Liver (tissue), 9 donors: ENCODE results near the gene SMIM21. TPM values are rescaled to one million over a fixed set of nuclear protein-coding genes. Genes with fewer than 3 reads are reported as not detected.

Experiments
- DNase-seq: peaks from one replicate; pipeline ENCODE4 v3.0.0-alpha.2; 2017; ENCODE audit warnings: low spot score
- H3K27ac ChIP-seq, 2 donors: one replicate each; pipeline ENCODE4 v1.7.0; 2013; ENCODE audit warnings: inconsistent platforms in 2 of 2, low read length in 2 of 2, control low read depth in 1 of 2, low read depth in 1 of 2, mild to moderate bottlenecking in 1 of 2
- H3K27me3 ChIP-seq, 4 donors: one replicate each; pipeline versions ENCODE4 v1.6.1 to v1.7.0; 2013; ENCODE audit warnings: low read length in 3 of 4, inconsistent platforms in 1 of 4, mild to moderate bottlenecking in 1 of 4, moderate library complexity in 1 of 4; ENCODE audit not compliant: control insufficient read depth in 4 of 4, insufficient read depth in 4 of 4
- H3K36me3 ChIP-seq, 4 donors: one replicate each; pipeline versions ENCODE4 v1.6.1 to v1.7.0; 2013; ENCODE audit warnings: low read length in 3 of 4, mild to moderate bottlenecking in 3 of 4, low read depth in 1 of 4, moderate library complexity in 1 of 4; ENCODE audit not compliant: control insufficient read depth in 4 of 4, insufficient read depth in 3 of 4
- H3K4me1 ChIP-seq, 4 donors: one replicate each; pipeline versions ENCODE4 v1.6.1 to v1.7.0; 2013; ENCODE audit warnings: low read length in 3 of 4, mild to moderate bottlenecking in 3 of 4, moderate library complexity in 1 of 4; ENCODE audit not compliant: control insufficient read depth in 4 of 4, insufficient read depth in 4 of 4
- H3K4me3 ChIP-seq, 3 donors: one replicate each; pipeline versions ENCODE4 v1.6.1 to v1.7.0; 2013; ENCODE audit warnings: low read length in 3 of 3, control low read depth in 1 of 3, low read depth in 1 of 3, mild to moderate bottlenecking in 1 of 3
- H3K9ac ChIP-seq, 2 donors: one replicate each; pipeline ENCODE4 v1.7.0; 2013; ENCODE audit warnings: low read length in 2 of 2, mild to moderate bottlenecking in 2 of 2, moderate library complexity in 2 of 2, control low read depth in 1 of 2, low read depth in 1 of 2
- H3K9me3 ChIP-seq, 4 donors: one replicate each; pipeline versions ENCODE4 v1.6.1 to v1.7.0; 2013; ENCODE audit warnings: low read length in 3 of 4; ENCODE audit not compliant: control insufficient read depth in 4 of 4
- EGR1 ChIP-seq, 2 donors: IDR thresholded peaks; 2 replicates each; pipeline ENCODE4 v1.6.1; 2016 to 2018; ENCODE audit warnings: antibody characterized with exemption in 2 of 2, low read depth in 2 of 2
- HNF4G ChIP-seq: IDR thresholded peaks from 2 replicates; pipeline ENCODE4 v1.6.1; 2016; ENCODE audit warnings: antibody characterized with exemption
- JUND ChIP-seq, 2 donors: IDR thresholded peaks; 2 replicates each; pipeline ENCODE4 v1.6.1; 2016; ENCODE audit warnings: antibody characterized with exemption in 2 of 2
- YY1 ChIP-seq: IDR thresholded peaks from 2 replicates; pipeline ENCODE4 v1.6.1; 2016; ENCODE audit warnings: antibody characterized with exemption, mild to moderate bottlenecking
- ZBTB33 ChIP-seq: IDR thresholded peaks from 2 replicates; pipeline ENCODE4 v1.6.1; 2016; ENCODE audit warnings: antibody characterized with exemption
- WGBS: extraction: QIAGEN DNeasy Blood & Tissue Kit; methylation state at CpG from one replicate; pipeline ENCODE4 v1.1.7; 2013; 5-methylcytosine and 5-hydroxymethylcytosine counted together
- polyA plus RNA-seq, 2 donors: library from polyadenylated mRNA; stranded (reverse) in 1 of 2; unstranded in 1 of 2; fragments of 200-250 nt in 1 of 2; fragments of >200 nt in 1 of 2; fragmentation: Nextera tagmentation in 1 of 2; extraction: Ambion mirVana in 1 of 2; gene quantifications; one replicate each; pipeline versions ENCODE4 v1.2.1 to v1.2.3, GENCODE V29; 2013 to 2015
- total RNA-seq, 2 donors: library from RNA; depleted of rRNA; stranded (reverse); fragments of >200 nt; gene quantifications; one replicate each; pipeline ENCODE4 v1.2.3, GENCODE V29; 2014
- TF ChIP-seq, protein P1 (sequence below): IDR thresholded peaks from 2 replicates; pipeline ENCODE4 v1.6.1; 2016; ENCODE audit warnings: antibody characterized with exemption, mild to moderate bottlenecking
- TF ChIP-seq, protein P2 (sequence below): IDR thresholded peaks from 2 replicates; pipeline ENCODE4 v1.6.1; 2016; ENCODE audit warnings: antibody characterized with exemption
- donor health status: healthy.
- donor health status: healthy.
- donor health status: healthy.
- donor health status: healthy.
- donor health status: healthy.

The SMIM21 gene
- total and polyA plus RNA-seq, 4 donors, result not detected

- no peaks in the 10 kb centered on the region for H3K4me1 ChIP-seq
- H3K9me3 ChIP-seq, result no peaks in the 10 kb centered on the region
- DNase-seq, result no peak
- no peaks in the 10 kb centered on the region for H3K27me3 ChIP-seq
- H3K4me3 ChIP-seq, result no peak overlapping the region
- no peak overlapping the region for H3K27ac ChIP-seq
- H3K36me3 ChIP-seq, result no peaks in the 10 kb centered on the region
- no peak overlapping the region for H3K9ac ChIP-seq
- WGBS, result 91% methylated on average over 12 of the region's 12 CpGs
- TF ChIP-seq, protein P1, sequence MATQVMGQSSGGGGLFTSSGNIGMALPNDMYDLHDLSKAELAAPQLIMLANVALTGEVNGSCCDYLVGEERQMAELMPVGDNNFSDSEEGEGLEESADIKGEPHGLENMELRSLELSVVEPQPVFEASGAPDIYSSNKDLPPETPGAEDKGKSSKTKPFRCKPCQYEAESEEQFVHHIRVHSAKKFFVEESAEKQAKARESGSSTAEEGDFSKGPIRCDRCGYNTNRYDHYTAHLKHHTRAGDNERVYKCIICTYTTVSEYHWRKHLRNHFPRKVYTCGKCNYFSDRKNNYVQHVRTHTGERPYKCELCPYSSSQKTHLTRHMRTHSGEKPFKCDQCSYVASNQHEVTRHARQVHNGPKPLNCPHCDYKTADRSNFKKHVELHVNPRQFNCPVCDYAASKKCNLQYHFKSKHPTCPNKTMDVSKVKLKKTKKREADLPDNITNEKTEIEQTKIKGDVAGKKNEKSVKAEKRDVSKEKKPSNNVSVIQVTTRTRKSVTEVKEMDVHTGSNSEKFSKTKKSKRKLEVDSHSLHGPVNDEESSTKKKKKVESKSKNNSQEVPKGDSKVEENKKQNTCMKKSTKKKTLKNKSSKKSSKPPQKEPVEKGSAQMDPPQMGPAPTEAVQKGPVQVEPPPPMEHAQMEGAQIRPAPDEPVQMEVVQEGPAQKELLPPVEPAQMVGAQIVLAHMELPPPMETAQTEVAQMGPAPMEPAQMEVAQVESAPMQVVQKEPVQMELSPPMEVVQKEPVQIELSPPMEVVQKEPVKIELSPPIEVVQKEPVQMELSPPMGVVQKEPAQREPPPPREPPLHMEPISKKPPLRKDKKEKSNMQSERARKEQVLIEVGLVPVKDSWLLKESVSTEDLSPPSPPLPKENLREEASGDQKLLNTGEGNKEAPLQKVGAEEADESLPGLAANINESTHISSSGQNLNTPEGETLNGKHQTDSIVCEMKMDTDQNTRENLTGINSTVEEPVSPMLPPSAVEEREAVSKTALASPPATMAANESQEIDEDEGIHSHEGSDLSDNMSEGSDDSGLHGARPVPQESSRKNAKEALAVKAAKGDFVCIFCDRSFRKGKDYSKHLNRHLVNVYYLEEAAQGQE, result no peak
- TF ChIP-seq HNF4G, result no peak
- TF ChIP-seq, protein P2, sequence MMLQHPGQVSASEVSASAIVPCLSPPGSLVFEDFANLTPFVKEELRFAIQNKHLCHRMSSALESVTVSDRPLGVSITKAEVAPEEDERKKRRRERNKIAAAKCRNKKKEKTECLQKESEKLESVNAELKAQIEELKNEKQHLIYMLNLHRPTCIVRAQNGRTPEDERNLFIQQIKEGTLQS, result no peak
- TF ChIP-seq JUND (IDR thresholded peaks at IDR 0.05), result no peak
Observed at GRCh38 chr18:75467281-75467795, 39.8 kb upstream of the SMIM21 start.

GRCh38 chr18:75464356-75464755 is 36.9 kb upstream of the SMIM21 start:
- DNase-seq, result no peak
- Histone ChIP-seq H3K36me3 (no peaks in the 10 kb centered on the region), H3K4me1 (peaks cover 0 to 4% (median 0%) of the 10 kb centered on the region in 4 donors), H3K9me3 (no peaks in the 10 kb centered on the region), H3K27me3 (no peaks in the 10 kb centered on the region), H3K27ac (no peak overlapping the region), H3K9ac (no peak overlapping the region), H3K4me3 (no peak overlapping the region)
- TF ChIP-seq, protein P1, result no peak
- TF ChIP-seq EGR1 (IDR thresholded peaks at IDR 0.05; ENCODE audit: low read depth in 2 of 2) (no peak), YY1 (no peak), ZBTB33 (no peak), HNF4G (no peak)
- WGBS, result 94% methylated on average over 13 of the region's 13 CpGs
